Retinal pigment epithelial cell (primary cell): ENCODE results near the gene TSPAN18.

Experiments used
- DNase-seq: peaks from one replicate; pipeline ENCODE4 v3.0.0-alpha.2; 2010; ENCODE audit warnings: low read depth
- H3K4me3 ChIP-seq: 2 replicates; pipeline ENCODE4 v1.5.1; 2011; ENCODE audit warnings: mild to moderate bottlenecking, low read length, control low read depth, moderate library complexity
- CTCF ChIP-seq: conservative IDR thresholded peaks from 2 replicates; pipeline ENCODE4 v1.5.1; 2011; ENCODE audit warnings: low read depth, low read length, control low read depth, inconsistent platforms

The TSPAN18 gene

DNA sequence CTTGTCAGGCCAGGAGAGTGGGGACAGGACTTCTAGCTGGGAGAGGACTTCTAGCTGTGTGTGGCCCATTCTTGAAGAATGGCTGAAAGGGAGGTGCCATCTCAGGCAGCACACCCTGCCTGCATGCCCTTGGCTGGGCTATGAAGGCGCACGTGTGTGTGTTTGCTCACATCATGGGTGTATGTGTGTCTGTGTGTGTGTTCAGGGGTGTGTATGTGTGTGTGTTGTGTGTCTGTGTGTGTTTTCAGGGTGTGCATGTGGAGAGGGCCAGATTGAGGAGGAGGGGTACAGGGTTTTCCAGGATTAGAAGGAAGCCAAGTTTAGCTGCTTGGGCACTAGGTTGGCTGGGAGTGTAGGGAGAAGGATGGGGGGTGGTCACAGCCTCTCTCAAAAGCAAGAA is 207.3 kb downstream of the TSPAN18 start:
- no peak for TF ChIP-seq CTCF
- no peak for DNase-seq
- H3K4me3 ChIP-seq = no peak overlapping the region

DNA sequence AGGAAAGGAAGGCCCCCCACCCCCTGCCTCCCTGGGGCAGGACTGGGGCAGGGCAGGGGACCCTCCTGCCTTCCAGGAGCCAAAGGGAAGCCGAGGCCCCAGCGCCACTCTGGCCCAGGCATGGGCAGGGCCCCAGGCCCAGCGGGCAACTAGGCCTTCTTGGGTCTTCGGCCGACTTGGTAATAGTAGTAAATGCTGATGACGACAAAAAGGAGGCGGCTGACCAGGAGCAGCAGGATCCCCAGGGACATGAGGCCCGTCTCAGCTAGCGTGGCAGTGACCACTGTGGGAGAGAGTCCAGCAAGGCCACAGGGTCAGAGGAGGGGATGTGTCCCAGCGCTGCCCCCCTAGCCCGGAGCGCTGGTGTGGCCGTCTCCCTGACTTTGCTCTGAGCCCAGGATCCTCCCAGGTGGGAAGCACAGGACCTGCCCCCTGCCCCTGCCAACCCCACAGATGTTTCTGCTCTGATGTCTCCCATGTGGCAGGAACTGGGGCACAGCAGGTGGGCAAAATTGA is 208.0 kb downstream of the TSPAN18 start:
- H3K4me3 ChIP-seq = no peak overlapping the region
- DNase-seq = no peak
- TF ChIP-seq CTCF = no peak

GRCh38 chr11:44936525-44936924 is 209.8 kb downstream of the TSPAN18 start:
- peak; percentile 87 for TF ChIP-seq CTCF
- no peak for DNase-seq
- H3K4me3 ChIP-seq = no peak overlapping the region

DNA sequence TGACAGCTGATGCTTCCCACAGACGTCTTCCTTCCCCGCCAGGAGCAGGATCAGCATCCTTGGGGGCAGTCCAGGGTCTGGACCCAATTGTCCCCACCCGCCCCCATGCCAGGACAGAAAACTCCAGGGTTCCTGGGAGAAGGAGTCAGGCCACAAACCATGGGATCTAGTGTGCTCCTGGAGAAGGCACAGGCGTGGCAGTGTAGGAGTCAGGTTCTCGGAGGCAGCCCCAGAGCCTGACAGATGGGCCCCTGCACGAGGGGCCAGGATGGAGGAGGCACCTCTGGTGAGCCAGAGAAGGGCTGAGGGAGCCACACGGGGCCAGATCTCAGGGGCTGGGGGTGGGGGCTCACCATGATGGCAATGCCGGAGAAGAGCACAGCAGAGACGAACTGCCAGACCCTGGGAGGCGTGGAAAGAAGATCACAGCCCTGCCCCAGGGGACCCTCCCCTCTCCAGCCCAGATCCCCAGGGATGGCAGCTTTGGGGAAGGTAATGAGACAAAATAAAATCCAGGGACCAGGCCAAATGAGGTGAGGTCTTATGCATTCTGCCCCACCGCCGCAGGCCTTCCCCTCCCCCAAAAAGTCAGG is 210.3 kb downstream of the TSPAN18 start:
- DNase-seq = no peak
- H3K4me3 ChIP-seq = no peak overlapping the region
- TF ChIP-seq CTCF = no peak

DNA sequence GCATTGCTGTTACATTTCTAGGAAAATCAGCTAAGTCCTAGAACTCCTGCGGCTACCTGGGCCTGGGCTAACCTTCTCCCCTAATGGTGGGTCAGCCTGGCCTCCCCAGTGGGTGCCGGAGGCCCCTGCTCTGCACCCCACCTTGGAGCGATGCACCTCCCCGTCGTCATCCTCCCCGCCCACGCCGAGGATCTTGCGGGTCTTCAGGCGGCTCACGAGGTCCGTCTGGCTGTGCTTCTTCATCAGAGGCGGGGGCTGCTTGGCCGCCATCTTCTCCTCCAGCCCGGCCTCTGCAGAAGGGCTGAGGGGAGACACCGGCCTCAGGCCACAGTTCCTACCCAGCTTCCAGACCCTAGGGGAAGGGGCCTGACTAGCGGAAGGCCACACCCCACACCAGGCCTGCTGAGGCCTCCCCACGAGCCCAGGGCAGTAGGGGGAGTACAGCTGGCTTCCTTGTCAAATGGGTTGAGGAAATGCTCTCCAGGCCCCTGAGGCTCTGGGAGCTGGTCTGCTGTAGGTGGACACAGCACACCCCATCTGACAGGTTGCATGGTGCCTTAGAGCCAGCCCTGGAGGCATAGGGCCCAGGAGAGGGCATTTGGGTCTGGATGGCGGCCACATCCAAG is 211.4 kb downstream of the TSPAN18 start:
- H3K4me3 ChIP-seq = no peak overlapping the region
- no peak for DNase-seq
- TF ChIP-seq CTCF = no peak

GRCh38 chr11:44939673-44940395 is 213.1 kb downstream of the TSPAN18 start:
- TF ChIP-seq CTCF = peak; percentile 20
- H3K4me3 ChIP-seq = no peak overlapping the region
- no peak for DNase-seq
